GM18873 (cell line): ENCODE results near the gene IRF2BP2.
A peak's percentile ranks its signal among the peaks of the same experiment; 100 is the strongest.

ENCODE experiments used
- ATAC-seq: cut with Tn5 transposase; IDR thresholded peaks from one replicate; pipeline ENCODE4 v1.9.1; 2021; ENCODE audit warnings: mild to moderate bottlenecking, moderate library complexity, moderate number of reproducible peaks; ENCODE audit not compliant: unreplicated experiment, low FRiP score

Gene IRF2BP2

GRCh38 chr1:234614081-234614489, 4.1 kb upstream of the IRF2BP2 start:
- no peak for ATAC-seq

- ATAC-seq: no peak
Measured at GRCh38 chr1:234613128-234613875, 3.3 kb upstream of the IRF2BP2 start.

GRCh38 chr1:234612352-234613127, 2.6 kb upstream of the IRF2BP2 start:
- ATAC-seq: peak; percentile 40

- ATAC-seq: no peak
Measured at GRCh38 chr1:234611847-234612351, 1.9 kb upstream of the IRF2BP2 start.

GRCh38 chr1:234611225-234611846, 1.4 kb upstream of the IRF2BP2 start:
- ATAC-seq: peak; percentile 14

GRCh38 chr1:234610666-234611224, 767 bp upstream of the IRF2BP2 start:
- ATAC-seq: peak; percentile 36

GRCh38 chr1:234609691-234610042, 311 bp downstream of the IRF2BP2 start:
- no peak for ATAC-seq

GRCh38 chr1:234608911-234609690, 877 bp downstream of the IRF2BP2 start:
- ATAC-seq: no peak

- ATAC-seq: no peak
Measured at GRCh38 chr1:234608025-234608910, 1.7 kb downstream of the IRF2BP2 start.

- ATAC-seq: no peak
Measured at GRCh38 chr1:234607109-234608024, 2.6 kb downstream of the IRF2BP2 start.

GRCh38 chr1:234606784-234607108, 3.2 kb downstream of the IRF2BP2 start:
- no peak for ATAC-seq

GRCh38 chr1:234605983-234606783, 3.8 kb downstream of the IRF2BP2 start:
- ATAC-seq: no peak

- ATAC-seq: no peak
Measured at GRCh38 chr1:234605399-234605982, 4.5 kb downstream of the IRF2BP2 start.

GRCh38 chr1:234604495-234605398, 5.2 kb downstream of the IRF2BP2 start:
- no peak for ATAC-seq

GRCh38 chr1:234603221-234604204, 6.5 kb downstream of the IRF2BP2 start:
- ATAC-seq: no peak
